Measurements from ENCODE around the gene PRPSAP1. TPM values are rescaled to one million over a fixed set of nuclear protein-coding genes. Genes with fewer than 3 reads are reported as not detected.

Gene PRPSAP1
- total RNA-seq, 6 donors from 2014 or later = 37.3 to 172 (median 59.2) TPM

GRCh38 chr17:76367642-76368041, 13.9 kb upstream of the PRPSAP1 start:
- Histone ChIP-seq H3K27me3 (no peaks in the 10 kb centered on the region), H3K27ac (no peak overlapping the region), H3K4me3 (no peak overlapping the region), H3K9me3 (no peaks in the 10 kb centered on the region), H3K4me1 (peaks cover 8 to 17% (median 12%) of the 10 kb centered on the region in 4 donors), H3K36me3 (no peaks in the 10 kb centered on the region)
- WGBS, 2 donors = 83% methylated on average over 4 to 5 of the region's 6 CpGs
- no peak for TF ChIP-seq EP300 (IDR thresholded peaks at IDR 0.05)
- TF ChIP-seq POLR2AphosphoS5 (IDR thresholded peaks at IDR 0.05) = no peak
- no peak for TF ChIP-seq POLR2A (IDR thresholded peaks at IDR 0.05)
- TF ChIP-seq CTCF (IDR thresholded peaks at IDR 0.05) = no peak
- ATAC-seq (ENCODE audit: low FRiP score in 2 of 2) (no peak), DNase-seq (no peak)

GRCh38 chr17:76366247-76366646, 12.5 kb upstream of the PRPSAP1 start:
- no peak for DNase-seq
- no peak for ATAC-seq (ENCODE audit: low FRiP score in 2 of 2)
- WGBS, 2 donors = 96 to 100% methylated on average over 1 to 3 of the region's 3 CpGs
- Histone ChIP-seq H3K27ac (no peak overlapping the region), H3K9me3 (no peaks in the 10 kb centered on the region), H3K36me3 (no peaks in the 10 kb centered on the region), H3K4me3 (no peak overlapping the region), H3K27me3 (no peaks in the 10 kb centered on the region), H3K4me1 (peaks cover 17 to 30% (median 20%) of the 10 kb centered on the region in 4 donors)
- TF ChIP-seq POLR2A (IDR thresholded peaks at IDR 0.05) (no peak), POLR2AphosphoS5 (IDR thresholded peaks at IDR 0.05) (no peak), CTCF (IDR thresholded peaks at IDR 0.05) (no peak), EP300 (IDR thresholded peaks at IDR 0.05) (no peak)

- TF ChIP-seq POLR2A (IDR thresholded peaks at IDR 0.05) (no peak), EP300 (IDR thresholded peaks at IDR 0.05) (no peak), POLR2AphosphoS5 (IDR thresholded peaks at IDR 0.05) (no peak), CTCF (IDR thresholded peaks at IDR 0.05) (no peak)
- H3K36me3 ChIP-seq = no peaks in the 10 kb centered on the region
- H3K9me3 ChIP-seq = no peaks in the 10 kb centered on the region
- WGBS, 2 donors = 65 to 67% methylated on average over 9 to 12 of the region's 12 CpGs
- no peak for ATAC-seq (ENCODE audit: low FRiP score in 2 of 2)
- H3K27ac ChIP-seq = no peak overlapping the region
- DNase-seq = no peak
- H3K4me1 ChIP-seq = peaks cover 13 to 32% (median 17%) of the 10 kb centered on the region in 4 donors
- no peak overlapping the region for H3K4me3 ChIP-seq
- H3K27me3 ChIP-seq = no peaks in the 10 kb centered on the region
Observed at GRCh38 chr17:76365256-76365903, 11.7 kb upstream of the PRPSAP1 start.

- Histone ChIP-seq H3K4me1 (peaks cover 9 to 20% (median 14%) of the 10 kb centered on the region in 4 donors), H3K27me3 (no peaks in the 10 kb centered on the region), H3K4me3 (no peak overlapping the region), H3K27ac (peak overlapping the region in 2 of 4 donors; percentile 70), H3K36me3 (no peaks in the 10 kb centered on the region), H3K9me3 (no peaks in the 10 kb centered on the region)
- no peak for TF ChIP-seq POLR2AphosphoS5 (IDR thresholded peaks at IDR 0.05)
- TF ChIP-seq EP300 (IDR thresholded peaks at IDR 0.05) = no peak
- no peak for TF ChIP-seq CTCF (IDR thresholded peaks at IDR 0.05)
- TF ChIP-seq POLR2A (IDR thresholded peaks at IDR 0.05) = no peak
- WGBS, 2 donors = 67% methylated on average over 11 of the region's 11 CpGs
- ATAC-seq (ENCODE audit: low FRiP score in 2 of 2) = no peak
- DNase-seq = no peak
Observed at GRCh38 chr17:76363107-76363842, 9.6 kb upstream of the PRPSAP1 start.

Measured in upper lobe of left lung (tissue), 6 donors.